Measurements from ENCODE around the gene NELL2. TPM values are rescaled to one million over a fixed set of nuclear protein-coding genes. Genes with fewer than 3 reads are reported as not detected.

NELL2 gene
- total RNA-seq, 2 experiments from 2014 or later = 28.4 to 35.8 TPM

DNA sequence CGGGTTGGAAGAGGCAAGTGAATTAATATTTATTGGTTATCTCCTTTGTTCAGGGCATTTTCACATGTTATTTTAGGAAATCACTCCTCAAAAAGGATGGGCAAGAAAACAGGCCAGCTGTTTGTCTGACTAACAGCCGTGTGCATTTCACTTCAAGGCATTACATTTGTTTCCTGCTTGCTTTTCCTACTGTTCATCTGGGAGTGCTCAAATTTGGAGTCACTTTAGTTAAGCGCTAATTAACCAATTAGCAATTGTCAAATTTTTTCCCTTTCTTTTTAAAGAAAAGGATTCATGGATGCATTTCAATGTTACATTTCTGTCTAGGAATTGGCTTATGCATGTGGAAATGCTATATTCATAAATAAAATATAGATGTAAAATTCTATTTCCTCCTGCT lies 415.9 kb downstream of the NELL2 start:
- intact Hi-C loops (cut with DNase I, micrococcal nuclease) = no loop called here
- H3K4me1 Mint-ChIP-seq = no peaks in the 10 kb centered on the region
- H3K9me3 Mint-ChIP-seq (ENCODE audit: low read depth) = no peaks in the 10 kb centered on the region
- ATAC-seq (no peak), DNase-seq (no peak)
- no peaks in the 10 kb centered on the region for H3K36me3 Mint-ChIP-seq (ENCODE audit: low read depth)
- H3K27ac Mint-ChIP-seq = no peak overlapping the region
- H3K27me3 Mint-ChIP-seq = peaks cover 2% of the 10 kb centered on the region
- H3K4me3 Mint-ChIP-seq = no peak overlapping the region
- POLR2A ChIA-PET = no interaction called here
- CTCF ChIA-PET = no interaction called here

DNA sequence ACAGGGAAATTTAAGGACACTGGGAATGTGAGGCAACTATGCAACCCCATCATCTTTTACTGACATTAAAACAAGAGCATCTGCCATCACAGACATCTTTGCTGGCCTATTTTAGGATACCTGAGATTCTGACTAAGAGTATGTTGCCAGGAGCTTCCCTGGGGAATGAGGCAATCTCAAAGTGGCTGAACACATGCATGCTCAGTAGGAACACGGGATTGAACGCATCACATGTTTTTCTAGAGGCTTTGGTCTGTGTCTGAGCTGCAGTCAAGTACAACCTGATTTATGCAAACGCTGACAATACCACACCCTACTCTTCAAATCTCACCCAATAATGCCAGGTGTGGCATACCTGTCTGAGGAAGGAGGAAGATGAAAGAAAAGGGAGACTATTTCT lies 416.5 kb downstream of the NELL2 start:
- CTCF ChIA-PET = no interaction called here

More for the DNA sequence above, 416.5 kb downstream of the NELL2 start:
- H3K9me3 Mint-ChIP-seq (ENCODE audit: low read depth) = no peaks in the 10 kb centered on the region
- no peak overlapping the region for H3K4me3 Mint-ChIP-seq
- H3K27ac Mint-ChIP-seq = no peak overlapping the region
- ATAC-seq (no peak), DNase-seq (no peak)
- intact Hi-C loops (cut with DNase I, micrococcal nuclease) = no loop called here
- POLR2A ChIA-PET = no interaction called here
- H3K36me3 Mint-ChIP-seq (ENCODE audit: low read depth) = no peaks in the 10 kb centered on the region
- no peaks in the 10 kb centered on the region for H3K4me1 Mint-ChIP-seq
- peaks cover 2% of the 10 kb centered on the region for H3K27me3 Mint-ChIP-seq

Other genes starting within 250 kb of the NELL2 start
- not detected for gene DBX2, start 174.8 kb upstream of the NELL2 start, total RNA-seq

Data from activated CD4-positive, alpha-beta T cell treated with anti-CD3 and anti-CD28 coated beads for 36 hours (primary cell).